Stomach (tissue), 4 donors: ENCODE data around the gene ATP6V0C.

Experiments
- EP300 ChIP-seq: sonication (generic); formaldehyde crosslinking; IDR thresholded peaks from one replicate; pipeline ENCODE4 v1.6.1; 2017; ENCODE audit warnings: antibody characterized with exemption
- POLR2AphosphoS5 ChIP-seq, 3 donors: sonication (generic); formaldehyde crosslinking; IDR thresholded peaks; one replicate each; pipeline ENCODE4 v1.6.1; 2016; ENCODE audit warnings: antibody characterized with exemption in 3 of 3
- TF ChIP-seq, protein P1 (sequence below), 7 experiments: fragments of 450-650 bp in 4 of 7; fragments of 200-600 bp in 3 of 7; sonication (generic) in 3 of 7; IDR thresholded peaks; one replicate each; pipeline ENCODE4 v1.5.1; 2016 to 2019; ENCODE audit warnings: antibody characterized with exemption in 7 of 7, control low read depth in 2 of 7, mild to moderate bottlenecking in 1 of 7

DNA sequence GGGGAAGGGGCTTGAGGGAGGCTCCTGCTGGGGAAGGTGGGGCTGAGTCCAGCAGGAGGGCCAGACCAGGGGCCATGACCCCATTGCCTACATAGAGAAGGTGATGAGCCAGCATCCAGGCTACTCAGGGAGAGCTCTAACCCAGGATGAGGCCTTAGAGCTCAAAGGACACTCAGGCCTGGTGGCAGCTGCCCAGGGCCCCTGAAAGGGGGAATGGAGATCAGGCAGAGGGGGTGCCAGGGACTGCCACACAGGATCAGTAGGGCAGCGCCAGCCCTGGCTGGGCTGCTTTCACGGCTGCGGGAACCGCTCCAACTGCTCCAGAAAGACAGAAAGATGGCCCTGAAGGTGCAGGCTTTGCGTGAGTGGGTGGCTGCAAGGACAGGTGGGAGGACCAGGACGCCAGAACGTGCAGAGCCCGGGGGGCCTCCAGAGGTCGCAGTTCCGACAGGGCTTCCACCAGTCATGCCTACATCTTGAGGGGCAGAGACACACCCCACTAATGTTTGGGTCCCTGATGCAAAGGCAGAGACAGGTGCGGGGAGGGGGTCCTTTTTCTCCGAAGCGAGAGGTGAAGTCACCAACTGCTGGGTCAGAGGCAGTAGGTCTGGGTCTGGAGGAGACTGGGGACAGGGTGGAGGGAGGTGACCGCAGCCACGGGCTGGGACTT is 882 bp upstream of the ATP6V0C start:
- TF ChIP-seq, protein P1, sequence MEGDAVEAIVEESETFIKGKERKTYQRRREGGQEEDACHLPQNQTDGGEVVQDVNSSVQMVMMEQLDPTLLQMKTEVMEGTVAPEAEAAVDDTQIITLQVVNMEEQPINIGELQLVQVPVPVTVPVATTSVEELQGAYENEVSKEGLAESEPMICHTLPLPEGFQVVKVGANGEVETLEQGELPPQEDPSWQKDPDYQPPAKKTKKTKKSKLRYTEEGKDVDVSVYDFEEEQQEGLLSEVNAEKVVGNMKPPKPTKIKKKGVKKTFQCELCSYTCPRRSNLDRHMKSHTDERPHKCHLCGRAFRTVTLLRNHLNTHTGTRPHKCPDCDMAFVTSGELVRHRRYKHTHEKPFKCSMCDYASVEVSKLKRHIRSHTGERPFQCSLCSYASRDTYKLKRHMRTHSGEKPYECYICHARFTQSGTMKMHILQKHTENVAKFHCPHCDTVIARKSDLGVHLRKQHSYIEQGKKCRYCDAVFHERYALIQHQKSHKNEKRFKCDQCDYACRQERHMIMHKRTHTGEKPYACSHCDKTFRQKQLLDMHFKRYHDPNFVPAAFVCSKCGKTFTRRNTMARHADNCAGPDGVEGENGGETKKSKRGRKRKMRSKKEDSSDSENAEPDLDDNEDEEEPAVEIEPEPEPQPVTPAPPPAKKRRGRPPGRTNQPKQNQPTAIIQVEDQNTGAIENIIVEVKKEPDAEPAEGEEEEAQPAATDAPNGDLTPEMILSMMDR (IDR thresholded peaks at IDR 0.05), result no peak
- TF ChIP-seq EP300 (no peak), POLR2AphosphoS5 (IDR thresholded peaks at IDR 0.05) (no peak)
